ENCODE data around the gene PYGM.

DNA sequence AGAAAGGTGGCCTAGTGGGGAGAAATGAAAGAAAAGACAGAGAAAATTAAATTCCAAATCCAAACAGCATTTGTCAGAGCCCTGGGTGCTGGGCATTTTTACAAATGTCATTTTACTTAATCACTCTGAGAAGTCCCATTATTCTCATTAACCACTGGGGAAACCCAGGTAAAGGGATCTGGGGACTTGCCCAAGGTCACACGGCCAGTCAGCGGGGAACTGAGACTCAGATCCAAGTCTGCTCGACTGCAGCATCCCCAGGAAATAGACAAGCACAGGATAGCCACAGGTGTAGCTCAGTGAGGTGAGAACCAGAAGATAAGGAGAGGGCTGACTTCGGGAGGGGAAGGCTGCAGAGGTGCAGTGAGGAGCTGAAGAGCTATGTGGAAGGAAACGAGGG, 44.7 kb downstream of the PYGM start:
- TF ChIP-seq, protein P1, sequence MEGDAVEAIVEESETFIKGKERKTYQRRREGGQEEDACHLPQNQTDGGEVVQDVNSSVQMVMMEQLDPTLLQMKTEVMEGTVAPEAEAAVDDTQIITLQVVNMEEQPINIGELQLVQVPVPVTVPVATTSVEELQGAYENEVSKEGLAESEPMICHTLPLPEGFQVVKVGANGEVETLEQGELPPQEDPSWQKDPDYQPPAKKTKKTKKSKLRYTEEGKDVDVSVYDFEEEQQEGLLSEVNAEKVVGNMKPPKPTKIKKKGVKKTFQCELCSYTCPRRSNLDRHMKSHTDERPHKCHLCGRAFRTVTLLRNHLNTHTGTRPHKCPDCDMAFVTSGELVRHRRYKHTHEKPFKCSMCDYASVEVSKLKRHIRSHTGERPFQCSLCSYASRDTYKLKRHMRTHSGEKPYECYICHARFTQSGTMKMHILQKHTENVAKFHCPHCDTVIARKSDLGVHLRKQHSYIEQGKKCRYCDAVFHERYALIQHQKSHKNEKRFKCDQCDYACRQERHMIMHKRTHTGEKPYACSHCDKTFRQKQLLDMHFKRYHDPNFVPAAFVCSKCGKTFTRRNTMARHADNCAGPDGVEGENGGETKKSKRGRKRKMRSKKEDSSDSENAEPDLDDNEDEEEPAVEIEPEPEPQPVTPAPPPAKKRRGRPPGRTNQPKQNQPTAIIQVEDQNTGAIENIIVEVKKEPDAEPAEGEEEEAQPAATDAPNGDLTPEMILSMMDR (conservative IDR thresholded peaks at IDR 0.05), result no peak
- no peak for TF ChIP-seq ZFX (IDR thresholded peaks at IDR 0.05)
